Loucy (cell line): ENCODE data around the gene WDR37.

Experiments
- CTCF ChIP-seq: fragments of 200-600 bp; sonication (generic); conservative IDR thresholded peaks from 2 replicates; pipeline ENCODE4 v1.5.1; 2014; ENCODE audit warnings: mild to moderate bottlenecking, antibody characterized with exemption, low read length
- EZH2phosphoT487 ChIP-seq: fragments of 200-600 bp; IDR thresholded peaks from 2 replicates; pipeline ENCODE4 v1.6.1; 2018; ENCODE audit warnings: antibody characterized with exemption, mild to moderate bottlenecking, moderate library complexity, borderline replicate concordance

GRCh38 chr10:1019362-1019761 lies 36.8 kb upstream of the WDR37 start:
- TF ChIP-seq CTCF (no peak), EZH2phosphoT487 (no peak)
